HG03103 (cell line): ENCODE data around the gene FAM241A.
"Not testable (repeated sequence)": the region's sequence is repeated elsewhere in the genome, so short reads cannot be mapped to it uniquely, and the experiment has no call there.

Experiments
- ATAC-seq: cut with Tn5 transposase; IDR thresholded peaks from one replicate; pipeline ENCODE4 v1.9.1; 2021; ENCODE audit warnings: low read depth; ENCODE audit not compliant: unreplicated experiment

FAM241A gene

DNA sequence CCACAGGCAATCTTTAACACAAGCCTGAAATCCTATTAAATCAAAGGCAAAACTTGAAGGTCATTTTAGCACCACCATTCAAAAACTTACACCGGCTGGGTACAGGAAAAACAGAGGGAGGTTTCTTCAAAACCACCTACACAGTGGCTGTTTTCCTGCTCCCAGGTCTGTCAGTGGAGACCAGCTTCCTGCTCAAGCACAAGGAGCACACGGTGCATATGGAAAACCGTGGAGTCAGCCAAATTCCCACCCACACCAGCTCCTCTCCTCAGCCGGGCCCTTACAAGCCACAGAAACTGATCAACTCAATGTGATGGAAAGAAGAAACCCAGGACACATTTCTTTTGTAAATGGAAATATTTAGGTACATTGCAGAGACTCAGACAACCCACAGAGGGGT is 14.3 kb upstream of the FAM241A start:
- no peak for ATAC-seq

DNA sequence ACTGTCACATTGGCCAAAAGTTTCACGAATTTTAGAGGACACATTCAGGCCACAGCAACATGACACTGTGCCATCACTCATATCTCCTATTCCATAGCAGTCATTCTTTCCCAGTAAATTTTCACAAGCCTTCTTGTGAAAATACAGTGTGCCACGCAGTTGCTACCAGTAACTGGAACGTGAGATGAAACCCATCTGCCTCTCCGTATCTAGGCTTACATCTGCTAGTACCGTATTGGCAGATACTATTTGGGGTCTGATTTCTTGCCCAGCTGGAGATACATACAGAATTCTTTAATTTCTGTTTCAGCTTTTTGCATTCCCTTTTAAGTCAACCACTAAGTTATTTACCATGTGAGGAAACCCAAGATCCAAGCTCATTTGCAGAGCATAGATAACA is 8.7 kb upstream of the FAM241A start:
- no peak for ATAC-seq

DNA sequence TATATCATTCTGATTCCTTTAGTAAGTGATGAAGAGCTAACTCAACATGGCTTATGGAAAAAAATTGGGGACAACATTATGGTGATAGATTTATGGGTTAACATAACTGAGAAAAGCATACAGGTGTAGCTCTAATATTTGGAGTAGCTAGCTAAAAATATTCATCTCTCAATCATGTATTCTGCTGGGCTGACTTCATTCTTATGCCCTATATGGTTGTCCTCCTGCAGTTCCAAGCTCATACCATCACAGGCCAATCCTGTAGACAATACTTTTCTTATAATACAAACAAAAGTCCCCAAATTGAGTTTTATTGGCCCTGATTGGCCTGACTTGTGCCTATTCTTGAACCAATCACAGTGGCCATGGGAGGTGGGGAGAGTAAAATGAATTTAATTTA is 6.7 kb upstream of the FAM241A start:
- no peak for ATAC-seq

DNA sequence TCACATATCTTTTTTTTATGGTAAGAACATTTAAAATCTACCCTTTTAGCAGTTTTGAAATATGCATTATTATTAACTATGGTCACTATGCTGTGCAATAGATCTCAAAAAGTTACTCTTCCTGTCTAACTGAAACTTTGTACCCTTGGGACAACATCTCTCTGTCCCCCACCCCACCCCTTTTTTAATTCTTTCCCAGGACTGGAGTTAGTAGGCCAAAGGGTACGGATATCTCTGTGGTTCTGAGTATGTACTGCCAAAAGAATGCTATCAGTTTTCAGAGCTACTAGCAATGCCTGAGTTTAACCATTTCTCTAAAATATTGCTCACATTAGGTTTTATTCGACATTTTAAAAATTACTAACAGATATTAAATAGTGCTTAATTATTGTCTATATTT is 4.7 kb upstream of the FAM241A start:
- ATAC-seq = no peak

DNA sequence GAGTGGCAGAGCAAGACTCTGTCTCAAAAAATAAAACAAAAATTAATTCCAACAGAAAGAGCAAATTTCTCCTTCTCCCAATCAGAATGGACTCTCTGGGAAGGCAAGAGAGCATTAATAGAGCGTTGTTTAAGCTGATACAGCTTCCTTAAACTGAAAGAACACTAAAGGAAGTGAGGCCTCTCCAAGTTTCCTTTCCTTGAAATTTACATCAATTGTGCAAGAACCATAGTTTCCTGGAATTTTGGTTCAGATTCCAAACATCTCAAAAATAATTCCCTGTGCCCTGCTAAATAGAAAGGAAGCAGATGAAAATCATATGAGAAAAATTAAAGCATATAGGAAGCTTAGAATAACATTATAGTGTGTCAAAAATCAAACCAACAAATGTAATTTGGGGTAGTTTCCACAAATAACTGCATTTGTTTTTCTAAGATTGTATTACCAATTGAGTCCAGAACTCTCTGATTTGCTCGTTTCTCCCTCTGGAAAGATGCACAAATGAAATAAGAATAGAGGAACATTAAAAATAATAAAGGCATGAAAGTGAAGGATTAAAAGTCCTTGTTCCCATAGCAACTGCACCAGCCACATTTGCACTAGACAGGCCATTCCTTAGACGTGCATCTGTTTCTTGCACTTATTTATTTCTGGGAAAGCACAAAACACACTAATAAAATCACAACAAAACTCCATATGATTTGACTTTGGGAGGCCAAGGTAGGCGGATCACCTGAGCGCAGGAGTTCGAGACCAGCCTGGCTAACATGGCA is 3.7 kb upstream of the FAM241A start:
- ATAC-seq = no peak

DNA sequence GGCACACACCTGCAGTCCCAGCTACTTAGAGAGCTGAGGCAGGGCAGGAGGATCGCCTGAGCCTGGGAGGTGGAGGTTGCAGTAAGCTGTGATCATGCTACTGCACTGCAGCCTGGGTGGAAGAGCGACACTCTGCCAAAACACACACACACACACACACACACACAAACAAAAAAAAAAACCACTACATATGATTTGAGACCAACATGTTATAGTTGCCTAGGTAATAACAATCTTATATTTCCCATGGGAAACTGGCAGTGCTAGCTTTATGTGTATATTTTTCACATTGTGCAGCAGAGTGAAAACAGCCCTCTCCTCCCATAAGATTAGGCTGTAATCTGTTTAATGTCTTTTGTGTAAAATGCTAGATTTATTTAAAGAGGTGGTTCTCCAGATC is 3.1 kb upstream of the FAM241A start:
- no peak for ATAC-seq

DNA sequence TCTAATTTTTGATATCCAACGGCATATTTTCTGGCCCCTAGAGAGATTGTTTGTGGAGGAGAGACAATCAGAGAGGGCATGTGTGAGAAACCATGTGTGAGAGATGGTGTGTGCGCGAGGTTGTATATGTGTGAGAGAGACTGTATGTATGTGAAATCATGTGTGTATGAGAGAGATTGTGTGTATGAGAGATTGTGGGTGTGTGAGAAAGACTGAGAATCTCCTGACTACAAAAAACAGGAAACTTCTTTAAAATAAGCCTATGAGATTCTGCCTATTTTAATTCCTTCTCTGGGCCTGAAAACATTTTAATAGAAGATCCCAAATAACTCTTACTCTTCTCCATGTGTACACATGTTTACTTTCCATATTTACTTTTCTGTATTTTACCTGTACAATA is 1.5 kb upstream of the FAM241A start:
- ATAC-seq = no peak

DNA sequence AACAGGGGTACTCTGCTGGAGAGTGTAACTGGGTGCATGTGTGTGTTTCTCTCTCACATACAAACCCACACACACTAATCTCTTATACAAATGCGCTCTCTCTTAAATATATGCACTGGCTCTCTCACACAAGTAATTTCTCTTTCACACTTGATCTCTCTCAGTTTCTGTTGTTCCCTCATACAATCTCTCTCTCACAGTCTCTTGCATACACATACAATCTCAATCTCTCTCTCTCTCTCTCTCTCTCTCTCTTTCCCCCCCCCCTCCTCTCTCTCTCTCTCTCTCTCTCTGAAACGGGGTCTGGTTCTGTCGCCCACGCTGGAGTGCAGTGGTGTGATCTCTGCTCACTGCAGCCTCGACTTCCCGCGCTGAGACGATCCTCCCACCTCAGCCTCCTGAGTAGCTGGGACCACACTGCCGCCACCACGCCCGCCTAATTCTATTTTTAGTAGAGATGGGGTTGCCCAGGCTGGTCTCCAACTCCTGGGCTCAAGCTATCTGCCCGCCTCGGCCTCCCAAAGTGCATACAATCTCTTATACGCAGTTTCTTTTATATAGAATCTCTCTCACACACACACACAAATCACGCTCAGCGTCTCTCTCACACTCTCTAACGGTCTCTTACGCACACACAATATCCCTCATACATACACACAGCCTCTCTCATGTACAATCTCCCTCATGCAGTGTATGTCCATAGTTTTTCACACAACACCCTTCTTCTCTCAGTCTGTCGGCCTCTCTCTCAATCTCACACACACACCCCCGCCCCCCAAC is 518 bp upstream of the FAM241A start:
- ATAC-seq = no peak

DNA sequence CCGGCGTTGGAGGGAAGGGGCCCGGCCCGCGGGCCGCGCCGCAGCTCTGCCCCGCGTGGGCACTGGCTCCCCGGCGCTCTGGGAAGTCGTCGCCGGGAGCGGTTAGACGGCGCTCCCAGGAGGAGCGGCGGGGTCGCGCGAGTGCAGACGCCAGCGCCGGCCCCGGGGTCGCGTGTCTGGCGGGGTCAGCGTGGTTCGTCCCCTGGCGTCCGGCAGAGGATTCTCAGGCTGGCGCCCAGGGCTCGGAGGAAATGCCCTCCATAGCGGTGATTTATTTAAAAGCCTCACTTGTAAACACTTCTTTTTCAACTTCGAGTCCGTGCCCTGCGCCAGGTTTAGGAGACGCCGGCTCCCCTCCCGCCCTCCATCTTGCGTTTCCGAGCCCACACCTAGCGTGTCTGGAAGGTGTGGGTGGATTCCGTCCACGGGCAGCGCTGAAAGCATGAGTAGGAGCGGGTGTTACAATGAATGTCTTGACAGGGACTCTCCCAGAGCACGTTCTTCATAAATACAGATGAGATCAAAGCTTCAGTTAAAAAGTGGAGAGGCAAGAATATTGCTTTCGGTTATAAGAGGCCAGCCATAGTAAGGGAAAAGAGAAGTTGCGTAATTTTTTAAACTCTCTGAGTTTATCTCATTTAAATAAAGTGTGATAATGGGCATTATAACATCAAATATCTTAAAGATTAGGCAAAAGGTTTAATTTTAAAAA is 692 bp downstream of the FAM241A start:
- ATAC-seq = peak; percentile 40

DNA sequence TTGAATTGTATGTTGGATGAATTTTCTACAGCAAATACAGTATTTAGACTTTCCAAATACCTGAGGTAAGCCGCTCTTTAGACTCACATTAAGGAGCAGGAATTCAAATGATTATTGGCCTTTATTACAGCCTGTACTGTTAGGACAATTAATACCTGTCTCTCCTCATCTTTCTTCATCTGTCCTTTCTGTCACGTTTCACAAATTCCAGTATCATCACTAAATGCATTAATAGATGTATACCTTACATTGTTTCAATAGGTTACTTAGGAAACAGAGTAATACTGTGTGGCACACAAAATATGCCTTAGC is 1.2 kb downstream of the FAM241A start:
- ATAC-seq = no peak

DNA sequence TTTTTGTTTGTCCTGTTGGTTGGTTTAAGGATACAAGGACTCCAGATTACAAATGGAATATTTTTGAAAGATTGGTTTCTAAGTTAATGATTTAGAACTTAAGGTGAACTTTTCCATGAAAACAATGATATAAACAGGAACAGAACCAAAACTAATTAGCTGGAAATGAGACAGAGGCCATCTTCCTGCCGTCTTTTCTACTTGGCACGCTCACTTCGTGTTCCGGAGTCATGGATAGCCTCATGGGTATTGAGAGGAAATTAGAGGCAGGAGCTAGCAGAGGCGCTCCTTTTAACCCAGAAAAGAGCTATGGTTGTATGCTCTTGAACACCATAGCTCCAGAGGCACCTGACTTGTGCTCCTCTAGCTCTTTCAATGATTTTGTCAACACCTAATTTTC is 2.4 kb downstream of the FAM241A start:
- no peak for ATAC-seq

DNA sequence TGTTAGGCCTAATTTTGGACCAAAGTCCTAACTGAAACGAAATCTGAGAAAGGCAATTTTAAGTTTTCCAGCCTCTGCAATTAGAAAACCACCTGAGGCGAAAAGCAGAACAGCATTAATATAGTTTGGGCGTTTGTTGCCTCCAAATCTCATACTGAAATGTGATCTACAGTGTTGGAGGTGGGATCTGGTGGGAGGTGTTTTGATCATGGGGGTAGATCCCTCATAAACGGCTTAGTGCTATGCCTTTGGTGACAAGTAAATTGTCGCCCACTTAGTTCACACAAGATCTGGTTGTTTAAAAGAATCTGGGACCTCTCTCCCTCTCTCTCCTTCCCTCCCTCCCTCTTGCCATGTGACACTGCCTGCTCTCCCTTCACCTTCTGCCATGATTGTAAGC is 5.7 kb downstream of the FAM241A start:
- ATAC-seq = no peak

DNA sequence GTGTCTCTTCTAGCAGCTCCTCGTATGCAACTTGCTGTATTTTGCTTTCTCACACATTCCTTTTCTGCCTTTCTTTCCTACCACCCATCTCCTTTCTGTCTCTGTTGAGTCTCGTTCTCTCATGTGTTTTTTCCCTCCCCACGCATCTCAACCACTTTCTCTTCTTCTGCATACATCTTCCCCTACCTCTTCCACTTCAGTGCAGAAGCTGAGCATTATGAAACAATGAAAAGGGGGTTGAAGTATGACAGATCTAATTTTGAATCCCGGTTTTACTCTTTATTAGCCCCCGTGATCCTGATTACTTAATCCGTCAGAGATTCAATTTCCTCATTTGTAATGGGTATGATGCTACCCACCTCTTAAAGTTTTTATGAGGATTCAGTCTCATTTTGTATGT is 7.3 kb downstream of the FAM241A start:
- ATAC-seq = no peak

DNA sequence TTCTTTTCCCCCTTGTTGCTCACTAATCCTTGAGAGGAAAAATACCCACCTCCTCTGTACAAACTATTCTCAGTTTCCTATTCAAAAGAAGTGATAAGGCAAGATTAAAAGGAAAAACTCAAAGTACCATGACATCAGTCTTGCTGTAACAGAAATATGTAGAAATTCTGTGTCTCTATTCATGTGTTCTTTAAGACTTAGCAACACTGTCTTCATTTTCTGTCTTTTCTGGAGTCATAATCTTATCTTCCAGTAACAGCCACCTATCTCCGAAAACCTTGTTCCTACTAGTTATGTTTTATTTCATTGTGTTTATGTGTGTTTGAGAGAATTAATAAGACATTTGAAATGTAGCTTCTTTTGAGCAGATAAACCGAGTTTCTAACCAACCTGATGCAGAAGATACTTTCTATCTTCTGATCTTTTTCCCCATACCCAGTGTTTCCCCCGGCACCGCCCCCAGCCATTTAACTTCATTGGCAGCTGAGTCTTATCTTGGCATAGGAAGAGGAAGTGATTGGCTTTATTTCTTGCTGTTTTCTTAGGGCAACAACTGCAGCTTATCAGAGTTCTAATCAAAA is 8.0 kb downstream of the FAM241A start:
- ATAC-seq = no peak

DNA sequence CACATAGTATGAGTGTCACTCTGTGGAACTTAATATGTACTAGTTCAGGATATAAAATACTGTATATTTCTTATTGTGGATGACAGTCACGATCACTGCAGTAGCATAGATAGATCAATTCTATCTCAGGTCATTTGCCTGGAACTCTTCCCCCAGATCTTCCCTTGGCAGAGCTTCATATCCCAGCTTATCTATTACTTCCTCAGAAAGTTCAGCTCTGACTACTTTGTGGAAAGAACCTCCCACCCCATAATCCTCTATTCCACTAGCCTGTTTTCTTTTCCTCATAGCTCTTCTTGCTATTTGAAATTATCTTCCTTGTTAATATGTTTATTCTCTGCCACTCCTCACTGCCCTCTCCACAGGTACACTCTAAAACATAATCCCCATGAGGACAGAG is 10.9 kb downstream of the FAM241A start:
- no peak for ATAC-seq

DNA sequence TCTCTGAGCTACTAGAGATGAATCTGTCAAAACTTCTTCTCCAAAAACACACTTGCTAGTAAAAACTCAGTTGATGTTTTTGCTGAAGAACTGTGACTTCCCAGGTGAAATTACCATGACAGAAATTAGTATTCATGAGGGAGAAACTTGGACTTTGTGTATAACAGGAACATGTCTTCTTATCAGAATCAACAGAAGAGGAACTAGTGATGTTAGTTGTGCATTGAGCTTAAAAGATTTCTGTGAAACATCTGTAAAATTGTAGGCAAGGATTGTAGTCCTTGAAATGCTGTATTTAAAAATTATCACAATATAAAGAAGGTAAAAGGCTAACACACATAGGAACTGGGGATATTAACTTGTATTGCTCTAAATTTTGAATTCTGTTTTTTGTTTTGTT is 11.3 kb downstream of the FAM241A start:
- no peak for ATAC-seq

DNA sequence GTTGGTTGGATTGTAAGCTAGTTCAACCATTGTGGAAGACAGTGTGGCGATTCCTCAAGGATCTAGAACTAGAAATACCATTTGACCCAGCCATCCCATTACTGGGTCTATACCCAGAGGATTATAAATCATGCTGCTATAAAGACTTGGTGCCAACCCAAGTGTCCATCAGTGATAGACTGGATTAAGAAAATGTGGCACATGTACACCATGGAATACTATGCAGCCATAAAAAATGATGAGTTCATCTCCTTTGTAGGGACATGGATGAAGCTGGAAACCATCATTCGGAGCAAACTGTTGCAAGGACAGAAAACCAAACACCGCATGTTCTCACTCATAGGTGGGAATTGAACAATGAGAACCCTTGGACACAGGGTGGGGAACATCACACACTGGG is 18.5 kb downstream of the FAM241A start:
- not testable (repeated sequence) for ATAC-seq

DNA sequence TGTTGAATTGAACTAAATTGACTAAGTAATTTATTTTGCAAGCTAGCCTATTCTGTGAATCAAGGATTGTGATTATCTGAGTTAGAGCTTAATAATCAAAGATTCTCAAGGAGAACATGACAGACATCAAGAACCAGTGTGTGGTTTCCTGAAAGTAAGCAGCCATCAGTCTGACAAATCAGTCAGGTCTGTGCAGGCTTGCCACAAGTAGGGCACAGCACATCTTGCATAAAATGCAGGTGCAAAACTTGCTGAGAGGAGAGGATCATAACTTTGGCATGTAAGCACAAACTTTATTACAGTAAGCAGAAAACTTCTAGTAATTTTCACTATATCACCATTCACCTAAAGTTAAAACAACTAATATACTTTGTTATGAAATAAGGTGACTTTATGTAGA is 22.5 kb downstream of the FAM241A start:
- no peak for ATAC-seq

DNA sequence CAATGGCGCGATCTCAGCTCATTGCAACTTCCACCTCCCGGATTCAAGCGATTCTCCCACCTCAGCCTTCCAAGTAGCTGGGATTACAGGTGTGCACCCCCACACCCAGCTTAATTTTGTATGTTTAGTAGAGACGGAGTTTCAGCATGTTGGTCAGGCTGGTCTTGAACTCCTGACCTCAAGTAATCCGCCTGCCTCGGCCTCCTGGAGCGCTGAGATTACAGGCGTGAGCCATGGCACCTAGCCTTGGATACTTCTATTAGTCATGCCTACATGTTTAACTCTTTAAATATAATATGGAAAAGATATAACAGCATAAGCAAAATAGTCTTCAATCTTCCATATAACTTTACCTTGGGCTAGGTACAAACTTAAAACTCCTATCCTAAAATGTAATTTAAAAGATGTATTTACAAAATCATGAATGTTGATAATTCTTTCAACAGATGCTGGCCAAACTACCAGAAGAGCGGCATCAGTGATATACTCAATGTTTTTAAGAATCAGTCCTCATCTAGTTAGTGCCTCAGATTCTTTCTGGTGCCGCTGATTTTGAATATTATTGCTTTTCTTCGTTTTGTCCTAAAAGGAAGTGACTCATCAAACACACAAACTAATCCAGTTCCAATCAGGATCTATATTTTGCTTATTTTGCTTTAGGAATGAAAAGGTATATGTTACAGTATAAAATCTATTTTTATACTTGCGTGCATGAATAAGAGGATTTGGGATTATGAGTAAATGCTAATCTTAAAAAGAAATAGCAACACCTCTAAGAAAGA is 23.7 kb downstream of the FAM241A start:
- ATAC-seq = no peak

DNA sequence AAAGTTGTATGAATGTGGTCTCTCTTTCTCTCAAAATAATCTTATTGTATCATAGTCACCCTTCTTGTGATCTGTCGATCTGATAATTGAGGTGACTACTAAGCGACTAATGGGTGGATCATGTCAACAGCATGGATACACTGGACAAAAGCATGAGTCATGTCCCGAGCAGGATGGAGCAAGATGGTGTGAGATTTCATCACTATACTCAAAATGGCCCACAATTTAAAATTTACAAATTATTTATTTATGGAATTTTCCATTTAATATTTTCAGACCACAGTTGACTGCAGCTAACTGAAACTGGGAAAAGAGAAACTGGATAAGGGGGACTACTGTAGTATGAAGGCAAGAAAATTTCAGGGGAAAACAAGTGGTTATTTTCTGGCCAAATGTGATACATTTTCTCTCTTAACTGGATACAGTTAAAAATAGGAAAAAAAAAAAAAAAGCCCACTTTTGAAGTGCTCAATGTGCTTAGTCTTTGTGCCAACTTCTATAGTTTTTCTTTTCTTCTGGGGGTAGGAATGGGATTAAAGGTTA is 25.3 kb downstream of the FAM241A start:
- no peak for ATAC-seq
